Stimulated activated CD8-positive, alpha-beta memory T cell treated with anti-CD3 and anti-CD28 coated beads, Interleukin-7, amount 100 ng/mL, for 4 hours (primary cell): ENCODE measurements around the gene WFIKKN1.

Experiments
- DNase-seq, 2 donors: peaks; one replicate each; pipeline ENCODE4 v3.0.0-alpha.2; 2020; ENCODE audit warnings: low read depth in 2 of 2

WFIKKN1 gene

DNA sequence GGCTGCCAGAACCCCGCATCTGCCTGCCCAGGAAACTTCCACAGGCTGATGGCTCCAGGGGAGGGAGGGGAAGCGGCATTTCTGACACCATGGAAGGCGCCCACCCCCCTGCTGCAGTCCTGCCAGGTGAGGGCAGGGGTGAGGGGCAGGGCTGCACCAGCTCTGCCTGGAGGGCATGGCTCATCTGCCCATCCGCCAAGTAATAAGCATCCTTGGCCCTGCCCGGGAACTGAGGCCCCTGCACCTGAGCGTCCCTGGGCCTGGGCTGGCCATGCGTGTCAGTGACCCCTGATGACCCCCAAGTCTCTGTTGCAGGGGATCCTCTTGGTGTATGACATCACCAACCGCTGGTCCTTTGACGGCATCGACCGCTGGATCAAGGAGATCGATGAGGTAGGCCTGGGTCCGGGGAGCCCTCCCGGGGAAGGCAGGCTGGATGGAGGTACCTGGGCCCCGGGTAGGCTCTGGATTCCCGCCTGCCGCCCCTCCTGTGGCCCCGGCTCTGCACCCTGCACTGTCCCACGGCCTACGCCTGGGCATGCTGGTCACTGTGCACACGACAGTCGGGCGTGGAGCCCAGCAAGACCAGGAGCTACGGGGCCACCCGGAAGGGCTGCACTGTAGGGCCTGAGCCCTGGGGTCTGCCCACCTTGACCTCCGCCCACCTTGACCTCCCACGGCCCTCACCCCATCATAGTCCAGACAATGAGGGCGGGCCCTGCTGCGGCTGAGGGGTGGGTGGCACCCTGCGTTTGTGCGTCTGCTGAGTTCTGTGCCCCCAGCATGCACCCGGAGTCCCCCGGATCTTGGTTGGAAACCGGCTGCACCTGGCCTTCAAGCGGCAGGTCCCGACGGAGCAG, 5.4 kb upstream of the WFIKKN1 start:
- DNase-seq, result no peak

DNA sequence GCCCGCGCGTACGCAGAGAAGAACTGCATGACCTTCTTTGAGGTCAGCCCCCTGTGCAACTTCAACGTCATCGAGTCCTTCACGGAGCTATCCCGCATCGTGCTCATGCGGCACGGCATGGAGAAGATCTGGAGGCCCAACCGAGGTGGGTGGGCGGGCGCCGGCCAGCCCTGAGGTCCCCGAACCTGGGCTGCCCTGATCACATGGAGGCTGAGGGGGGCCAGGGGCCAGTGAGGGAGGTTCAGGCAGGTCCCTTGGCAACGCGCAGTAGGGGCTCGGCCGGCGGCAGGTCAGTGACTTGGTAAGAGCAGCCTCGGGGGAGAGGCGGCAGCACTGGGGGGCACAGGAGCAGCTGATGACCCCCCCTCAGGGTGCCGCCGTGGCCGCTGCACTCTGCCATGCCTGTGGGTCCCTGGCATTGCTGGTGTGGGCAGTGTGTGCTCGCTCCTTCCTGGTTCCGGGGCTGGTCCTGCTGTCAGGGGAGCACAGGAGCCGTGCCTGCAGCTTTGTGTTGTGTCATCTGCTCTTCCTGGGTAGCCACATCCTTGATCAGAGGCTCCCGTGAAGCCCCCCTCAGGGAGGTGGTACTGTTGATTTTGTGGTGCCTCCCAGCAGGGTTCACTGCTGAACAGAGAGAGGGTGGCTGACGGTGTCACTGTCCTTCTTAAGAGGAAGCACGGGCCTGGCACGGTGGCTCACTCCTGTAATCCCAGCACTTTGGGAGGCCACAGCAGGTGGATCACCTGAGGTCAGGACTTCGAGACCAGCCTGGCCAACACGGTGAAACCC, 4.6 kb upstream of the WFIKKN1 start:
- no peak for DNase-seq

DNA sequence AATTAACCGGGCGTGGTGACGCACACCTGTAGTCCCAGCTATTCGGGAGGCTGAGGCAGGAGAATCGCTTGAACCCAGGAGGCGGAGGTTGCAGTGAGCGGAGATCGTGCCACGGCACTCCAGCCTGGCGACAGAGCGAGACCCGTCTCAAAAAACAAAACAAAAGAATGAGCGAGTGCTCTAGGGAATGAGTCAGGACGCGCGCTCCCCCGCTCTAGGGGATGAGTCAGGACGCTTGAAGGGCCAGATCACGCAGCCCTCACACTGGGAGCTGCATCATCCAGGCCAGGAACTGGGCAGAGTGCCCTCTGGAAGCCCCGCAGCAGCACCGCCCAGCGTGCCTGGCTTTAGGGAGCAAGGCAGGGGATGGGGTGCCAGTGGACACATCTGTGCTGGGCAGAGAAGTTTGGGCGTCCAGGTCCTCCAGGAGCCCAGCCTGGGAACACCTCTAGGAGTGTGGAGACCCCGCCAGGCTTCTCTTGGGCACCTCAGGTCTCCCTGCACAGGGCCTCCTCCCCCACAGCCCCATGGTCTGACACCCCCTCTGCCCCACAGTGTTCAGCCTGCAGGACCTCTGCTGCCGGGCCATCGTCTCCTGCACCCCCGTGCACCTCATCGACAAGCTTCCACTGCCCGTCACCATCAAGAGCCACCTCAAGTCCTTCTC, 3.9 kb upstream of the WFIKKN1 start:
- DNase-seq, result no peak

DNA sequence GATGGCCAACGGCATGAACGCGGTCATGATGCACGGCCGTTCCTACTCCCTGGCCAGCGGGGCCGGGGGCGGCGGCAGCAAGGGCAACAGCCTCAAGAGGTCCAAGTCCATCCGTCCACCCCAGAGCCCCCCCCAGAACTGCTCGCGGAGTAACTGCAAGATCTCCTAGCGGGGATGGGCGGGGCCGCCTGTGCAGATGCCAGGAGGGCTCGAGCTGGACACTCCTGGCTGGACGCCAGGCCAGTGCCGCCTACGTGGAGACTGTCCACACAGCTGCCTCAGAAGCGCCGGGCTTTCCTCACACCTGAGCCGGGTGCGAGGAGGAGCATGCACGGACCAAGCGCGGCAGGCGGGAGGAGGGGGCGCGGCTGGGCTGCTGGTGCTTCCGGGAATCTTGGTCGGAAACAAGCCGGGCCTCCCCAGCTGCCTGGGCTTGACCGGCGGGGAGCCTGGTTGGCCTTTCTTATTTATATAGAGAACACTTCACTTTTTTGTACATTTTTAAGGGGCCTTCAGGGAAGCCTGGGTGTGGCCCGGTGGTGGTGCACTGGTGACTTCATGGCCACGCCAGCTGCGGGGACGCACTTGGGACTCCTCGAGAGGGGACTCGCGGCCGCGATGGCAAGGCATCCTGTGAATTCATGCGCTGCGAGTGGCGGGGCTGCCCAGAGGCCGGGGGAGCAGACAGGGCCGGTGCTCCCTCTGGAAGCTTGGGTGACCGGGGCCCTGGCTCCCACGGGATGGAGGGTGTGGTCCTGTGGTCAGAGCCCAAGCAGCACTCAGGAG, 3.1 kb upstream of the WFIKKN1 start:
- DNase-seq, result no peak

DNA sequence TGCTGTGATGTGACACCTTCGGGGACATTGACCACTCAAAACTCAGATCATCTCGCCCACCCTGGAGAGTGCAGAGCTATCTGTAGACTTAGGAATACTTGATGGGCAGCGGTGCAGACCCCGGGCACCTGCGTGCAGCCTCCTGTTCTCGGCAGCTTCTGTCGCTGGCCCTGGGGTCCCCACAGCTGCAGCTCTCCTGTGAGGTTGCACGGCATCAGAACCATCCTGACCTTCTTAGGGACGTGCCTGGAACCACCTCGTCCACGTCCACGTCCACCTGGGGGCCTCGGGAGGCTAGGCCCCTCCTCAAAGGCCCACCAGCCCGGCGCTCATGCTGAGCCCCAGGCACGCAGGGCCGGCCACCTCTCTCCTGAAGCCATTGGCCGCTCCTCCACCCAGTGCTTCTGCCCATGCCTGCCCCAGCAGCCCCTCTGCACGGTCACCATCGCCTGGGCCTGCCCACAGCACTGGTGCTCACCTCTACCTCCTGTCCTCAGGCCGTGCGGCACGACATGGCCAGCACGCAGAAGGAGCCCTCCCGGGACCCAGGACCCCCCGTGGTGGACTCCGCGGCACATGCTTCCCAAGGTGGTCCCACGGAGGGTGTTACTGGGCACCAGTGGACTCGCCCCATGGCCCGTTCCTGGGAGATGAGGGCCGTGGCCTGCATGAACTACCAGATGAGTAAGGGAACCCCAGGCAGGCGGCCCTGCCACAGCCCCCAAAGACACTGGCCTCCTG, 2.3 kb upstream of the WFIKKN1 start:
- DNase-seq, result no peak

DNA sequence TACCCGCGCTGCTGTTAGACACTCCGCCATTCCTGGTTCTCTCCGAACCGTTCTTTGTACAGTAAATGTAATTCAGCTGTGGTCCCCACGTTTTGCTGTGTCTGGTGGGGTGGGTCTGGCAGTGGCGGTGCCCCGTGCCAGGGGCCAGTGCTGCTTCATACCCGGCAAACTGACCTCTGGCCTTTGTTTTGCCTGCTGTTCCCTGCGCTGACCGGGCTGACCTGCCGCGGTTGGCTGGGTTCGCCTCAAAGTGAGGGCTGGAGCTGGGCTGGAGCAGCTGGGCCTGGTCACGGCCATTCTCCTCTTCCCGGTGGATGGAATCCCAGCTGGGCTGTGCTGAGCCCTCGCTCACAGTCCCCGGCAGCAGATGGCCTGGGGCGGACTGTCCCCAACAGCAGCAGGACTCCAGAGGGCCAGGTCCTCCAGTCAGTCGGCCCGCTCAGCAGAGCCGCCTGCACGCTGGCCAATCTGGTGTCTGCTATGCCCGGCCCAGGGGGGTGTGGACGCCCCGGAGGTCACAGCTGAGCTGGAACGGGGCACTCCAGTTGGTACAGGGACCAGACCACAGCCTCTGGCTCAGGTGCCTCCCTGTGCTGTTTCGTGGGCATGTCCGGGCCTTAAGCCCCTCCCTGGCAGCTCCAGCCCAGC, 1.5 kb upstream of the WFIKKN1 start:
- no peak for DNase-seq

DNA sequence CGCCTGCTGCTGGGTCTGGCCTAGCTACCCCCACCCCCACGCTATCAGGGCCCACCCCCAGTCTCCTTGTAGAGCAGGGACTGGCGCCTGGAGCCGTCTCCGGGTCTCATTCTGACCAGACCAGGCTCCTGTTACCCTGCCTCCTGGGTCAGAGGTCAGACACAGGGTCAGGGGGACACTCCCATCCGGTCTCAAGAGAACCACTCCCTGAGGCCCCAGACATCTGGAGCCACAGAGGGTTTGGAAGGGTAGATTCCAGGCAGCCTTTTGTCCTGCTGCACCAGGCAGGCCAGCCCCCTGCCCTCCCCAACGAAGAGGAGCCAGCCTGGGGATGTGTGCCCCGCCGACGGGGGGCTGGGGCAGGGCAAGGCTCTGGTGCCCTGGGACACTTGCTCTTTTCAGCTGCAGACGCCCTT, 944 bp upstream of the WFIKKN1 start:
- no peak for DNase-seq

DNA sequence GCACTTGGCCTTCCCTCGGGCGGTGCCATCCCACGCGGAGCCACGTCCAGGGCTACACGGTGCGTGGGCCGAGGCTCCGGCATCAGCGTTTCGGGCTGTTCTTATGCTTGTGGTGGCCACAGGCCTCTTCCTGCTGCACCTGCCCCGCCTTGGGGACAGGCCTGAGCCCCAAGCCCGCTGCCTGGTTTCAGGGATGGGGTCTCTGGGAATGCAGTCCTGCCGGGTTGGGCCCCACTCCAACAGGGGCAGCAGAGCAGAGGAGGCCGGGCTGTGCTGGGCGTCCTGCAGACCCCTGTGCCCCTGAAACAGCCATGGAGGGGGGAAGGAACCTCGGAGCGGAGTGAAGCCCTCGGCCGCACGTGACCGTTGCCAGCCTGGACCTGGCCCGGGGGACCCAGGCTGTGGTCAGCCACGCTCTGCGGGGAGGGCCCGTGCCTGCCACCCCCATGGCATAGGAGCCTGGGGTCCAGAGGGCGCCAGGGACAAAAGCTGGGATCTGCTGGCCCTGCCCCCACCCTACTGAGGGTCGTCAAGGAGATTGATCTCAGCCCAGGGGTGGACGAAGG, 453 bp upstream of the WFIKKN1 start:
- DNase-seq, result no peak

DNA sequence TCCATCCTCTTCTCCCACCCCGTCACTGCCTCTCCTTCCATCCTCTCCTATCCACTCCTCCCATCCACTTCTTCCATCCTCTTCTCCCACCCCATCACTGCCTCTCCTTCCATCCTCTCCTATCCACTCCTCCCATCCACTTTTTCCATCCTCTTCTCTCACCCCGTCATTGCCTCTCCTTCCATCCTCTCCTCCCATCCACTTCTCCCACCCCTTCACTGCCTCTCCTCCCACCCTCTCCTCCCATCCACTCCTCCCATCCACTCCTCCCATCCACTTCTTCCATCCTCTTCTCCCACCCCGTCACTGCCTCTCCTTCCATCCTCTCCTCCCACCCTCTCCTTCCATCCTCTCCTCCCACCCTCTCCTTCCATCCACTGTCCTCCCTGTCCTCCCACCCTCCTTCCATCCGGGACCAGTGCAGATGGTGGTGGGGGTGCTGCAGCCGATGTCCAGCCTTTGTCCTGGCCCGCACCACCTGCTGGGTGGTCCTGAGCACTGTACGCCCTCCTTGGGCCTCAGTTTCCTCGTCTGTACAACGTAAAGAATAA, 1.1 kb downstream of the WFIKKN1 start:
- no peak for DNase-seq

DNA sequence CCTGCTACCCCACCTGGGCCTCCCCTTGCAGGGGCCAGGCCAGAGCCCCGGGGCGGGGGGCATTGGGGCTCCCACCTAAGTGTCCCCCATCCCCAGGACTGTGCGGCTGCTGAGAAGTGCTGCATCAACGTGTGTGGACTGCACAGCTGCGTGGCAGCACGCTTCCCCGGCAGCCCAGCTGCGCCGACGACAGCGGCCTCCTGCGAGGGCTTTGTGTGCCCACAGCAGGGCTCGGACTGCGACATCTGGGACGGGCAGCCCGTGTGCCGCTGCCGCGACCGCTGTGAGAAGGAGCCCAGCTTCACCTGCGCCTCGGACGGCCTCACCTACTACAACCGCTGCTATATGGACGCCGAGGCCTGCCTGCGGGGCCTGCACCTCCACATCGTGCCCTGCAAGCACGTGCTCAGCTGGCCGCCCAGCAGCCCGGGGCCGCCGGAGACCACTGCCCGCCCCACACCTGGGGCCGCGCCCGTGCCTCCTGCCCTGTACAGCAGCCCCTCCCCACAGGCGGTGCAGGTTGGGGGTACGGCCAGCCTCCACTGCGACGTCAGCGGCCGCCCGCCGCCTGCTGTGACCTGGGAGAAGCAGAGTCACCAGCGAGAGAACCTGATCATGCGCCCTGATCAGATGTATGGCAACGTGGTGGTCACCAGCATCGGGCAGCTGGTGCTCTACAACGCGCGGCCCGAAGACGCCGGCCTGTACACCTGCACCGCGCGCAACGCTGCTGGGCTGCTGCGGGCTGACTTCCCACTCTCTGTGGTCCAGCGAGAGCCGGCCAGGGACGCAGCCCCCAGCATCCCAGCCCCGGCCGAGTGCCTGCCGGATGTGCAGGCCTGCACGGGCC, 1.9 kb downstream of the WFIKKN1 start:
- no peak for DNase-seq

DNA sequence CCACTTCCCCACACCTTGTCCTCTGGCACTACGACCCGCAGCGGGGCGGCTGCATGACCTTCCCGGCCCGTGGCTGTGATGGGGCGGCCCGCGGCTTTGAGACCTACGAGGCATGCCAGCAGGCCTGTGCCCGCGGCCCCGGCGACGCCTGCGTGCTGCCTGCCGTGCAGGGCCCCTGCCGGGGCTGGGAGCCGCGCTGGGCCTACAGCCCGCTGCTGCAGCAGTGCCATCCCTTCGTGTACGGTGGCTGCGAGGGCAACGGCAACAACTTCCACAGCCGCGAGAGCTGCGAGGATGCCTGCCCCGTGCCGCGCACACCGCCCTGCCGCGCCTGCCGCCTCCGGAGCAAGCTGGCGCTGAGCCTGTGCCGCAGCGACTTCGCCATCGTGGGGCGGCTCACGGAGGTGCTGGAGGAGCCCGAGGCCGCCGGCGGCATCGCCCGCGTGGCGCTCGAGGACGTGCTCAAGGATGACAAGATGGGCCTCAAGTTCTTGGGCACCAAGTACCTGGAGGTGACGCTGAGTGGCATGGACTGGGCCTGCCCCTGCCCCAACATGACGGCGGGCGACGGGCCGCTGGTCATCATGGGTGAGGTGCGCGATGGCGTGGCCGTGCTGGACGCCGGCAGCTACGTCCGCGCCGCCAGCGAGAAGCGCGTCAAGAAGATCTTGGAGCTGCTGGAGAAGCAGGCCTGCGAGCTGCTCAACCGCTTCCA, 2.7 kb downstream of the WFIKKN1 start:
- no peak for DNase-seq

DNA sequence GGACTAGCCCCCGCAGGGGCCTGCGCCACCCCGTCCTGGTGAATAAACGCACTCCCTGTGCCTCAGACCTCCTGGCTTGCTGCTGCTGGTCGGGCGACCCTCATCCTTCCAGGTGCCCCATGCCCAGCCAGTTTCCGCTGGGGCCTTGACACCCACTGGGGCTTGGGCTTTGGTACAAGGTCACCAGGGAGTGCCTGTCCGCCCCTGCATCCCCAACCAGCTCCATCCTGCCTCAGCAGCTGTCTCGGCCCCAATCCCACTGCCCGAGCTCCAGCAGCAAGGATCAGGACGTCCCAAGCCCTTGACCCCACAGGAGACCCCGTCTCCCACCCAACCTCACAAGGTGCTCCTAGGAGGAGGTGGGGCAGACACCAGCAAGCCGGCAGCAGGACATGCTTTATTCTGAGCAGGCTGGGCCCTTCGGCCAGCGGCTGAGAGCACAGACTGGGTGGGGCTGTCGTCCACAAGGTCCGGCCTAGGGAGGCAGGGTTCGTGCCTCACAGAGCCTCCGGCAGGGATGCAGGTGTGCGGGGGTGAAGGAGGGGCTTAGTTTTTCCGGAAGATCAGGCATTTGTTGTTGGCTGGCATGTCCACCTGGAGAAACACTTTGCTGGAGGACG, 3.4 kb downstream of the WFIKKN1 start:
- DNase-seq, result no peak

DNA sequence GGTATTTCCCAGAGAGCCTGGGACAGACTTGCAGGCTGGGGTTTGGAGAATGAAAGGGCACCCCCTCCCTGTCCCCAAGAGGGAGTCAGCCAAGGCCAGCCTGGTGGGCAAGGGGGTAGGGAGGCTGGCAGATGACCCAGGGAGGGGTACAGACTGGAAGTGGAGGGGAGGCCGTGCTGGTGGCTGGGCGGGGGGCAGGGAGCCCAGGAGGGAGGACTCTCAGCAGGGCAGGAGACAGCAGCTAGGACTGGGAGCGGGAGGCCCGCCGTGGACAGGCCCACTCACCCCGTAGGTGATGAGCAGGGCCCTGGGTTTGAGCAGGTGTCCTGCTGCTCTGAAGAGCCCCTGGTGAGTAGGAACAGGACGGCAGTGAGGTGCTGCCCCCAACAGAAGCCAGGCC, 4.2 kb downstream of the WFIKKN1 start:
- DNase-seq, result no peak

DNA sequence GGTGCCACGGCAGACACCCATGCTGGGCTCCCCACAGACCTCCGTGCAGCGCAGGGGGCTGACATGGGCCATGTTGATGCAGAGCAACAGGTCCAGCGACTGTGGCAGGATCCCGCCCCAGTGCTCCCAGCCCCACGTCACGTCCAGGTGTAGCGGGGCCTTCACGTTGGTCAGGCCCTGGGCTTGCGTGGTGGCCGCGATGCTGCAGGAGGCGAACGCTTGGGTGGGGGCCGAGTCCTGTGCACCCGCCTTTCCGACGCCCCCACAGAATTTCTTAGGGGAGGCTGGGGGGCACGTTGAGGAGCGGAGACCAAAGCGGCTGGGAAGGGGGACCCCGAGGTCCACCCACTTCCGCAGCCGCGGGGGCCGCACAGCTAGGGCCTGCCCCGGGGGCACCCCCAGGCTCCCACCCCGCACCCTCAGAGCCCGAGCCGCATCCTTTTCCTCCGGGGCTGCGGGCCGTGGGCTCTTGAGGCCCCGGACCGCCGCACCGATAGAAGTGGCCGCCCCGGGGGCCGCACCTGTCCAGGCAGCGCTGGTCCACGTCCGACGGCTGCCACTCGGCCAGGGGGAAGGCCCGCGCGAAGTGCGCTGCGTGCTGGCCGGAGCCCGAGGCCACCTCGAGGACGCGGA, 4.9 kb downstream of the WFIKKN1 start:
- DNase-seq, result no peak

DNA sequence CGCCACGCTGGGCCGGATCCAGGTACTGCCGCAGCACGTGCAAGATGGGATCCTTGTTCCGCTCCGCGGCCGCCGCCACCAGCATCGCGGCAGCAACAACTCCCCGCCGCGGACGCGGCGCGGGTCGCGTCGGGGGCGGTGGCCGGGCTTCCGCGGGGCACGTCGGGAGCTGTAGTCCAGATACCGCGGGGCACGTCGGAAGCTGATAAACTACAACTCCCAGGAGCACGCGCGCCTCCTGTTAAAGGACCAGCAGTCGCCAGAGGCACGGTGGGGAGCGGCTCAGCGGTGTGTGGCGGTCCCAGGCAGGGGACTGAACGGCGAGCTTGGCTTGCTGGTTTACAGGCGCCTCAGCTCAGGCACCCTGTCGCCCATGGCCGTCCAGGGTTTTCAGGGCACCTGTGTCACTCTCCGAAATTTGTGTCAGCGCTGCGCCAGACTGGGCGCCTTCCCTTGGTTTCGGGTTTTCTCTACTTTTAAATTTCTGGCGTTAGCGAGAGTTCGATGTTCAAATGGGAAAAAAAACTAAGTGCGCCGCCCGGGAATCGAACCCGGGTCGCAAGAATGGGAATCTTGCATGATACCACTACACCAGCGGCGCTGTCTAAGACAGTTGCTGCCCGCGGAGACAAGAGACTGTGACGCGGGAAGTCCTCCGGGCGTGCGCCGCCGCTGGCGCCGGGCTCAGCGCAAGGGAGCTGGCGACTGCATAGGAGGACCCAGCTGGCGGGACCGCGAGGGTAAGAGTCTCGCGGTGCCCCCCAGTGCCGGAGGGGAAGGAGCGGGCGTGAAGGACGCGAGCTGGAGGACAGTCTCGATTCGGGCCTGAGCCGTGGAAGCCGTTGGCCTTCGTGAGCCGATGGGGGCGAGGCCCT, 5.7 kb downstream of the WFIKKN1 start, which contains the start of gene METTL26:
Gene METTL26, minus strand, starts transcription at position 100 of the 875 bp plus-strand sequence. Its CDS starts 15 bp downstream, at position 85.
- DNase-seq, result peak; percentile 85 to 89
